GM19455 (cell line): ENCODE results near the gene GPR39.
"Not testable (repeated sequence)": the region's sequence is repeated elsewhere in the genome, so short reads cannot be mapped to it uniquely, and the experiment has no call there.

Experiments used
- ATAC-seq: cut with Tn5 transposase; IDR thresholded peaks from one replicate; pipeline ENCODE4 v1.9.1; 2021; ENCODE audit not compliant: unreplicated experiment

Gene GPR39

GRCh38 chr2:132489150-132489549, 72.5 kb downstream of the GPR39 start:
- ATAC-seq, result no peak

- no peak for ATAC-seq
Measured at GRCh38 chr2:132495881-132496280, 79.3 kb downstream of the GPR39 start.

GRCh38 chr2:132496555-132496954, 80.0 kb downstream of the GPR39 start:
- ATAC-seq, result no peak

GRCh38 chr2:132497591-132497990, 81.0 kb downstream of the GPR39 start:
- no peak for ATAC-seq

GRCh38 chr2:132503701-132504100, 87.1 kb downstream of the GPR39 start:
- no peak for ATAC-seq

GRCh38 chr2:132515010-132515409, 98.4 kb downstream of the GPR39 start:
- no peak for ATAC-seq

- ATAC-seq, result no peak
Measured at GRCh38 chr2:132517386-132517785, 100.8 kb downstream of the GPR39 start.

GRCh38 chr2:132518302-132518701, 101.7 kb downstream of the GPR39 start:
- ATAC-seq, result no peak

- ATAC-seq, result no peak
Measured at GRCh38 chr2:132519566-132519965, 103.0 kb downstream of the GPR39 start.

- ATAC-seq, result no peak
Measured at GRCh38 chr2:132521341-132521740, 104.7 kb downstream of the GPR39 start.

- ATAC-seq, result no peak
Measured at GRCh38 chr2:132522901-132523300, 106.3 kb downstream of the GPR39 start.

GRCh38 chr2:132537061-132537460, 120.5 kb downstream of the GPR39 start:
- not testable (repeated sequence) for ATAC-seq

GRCh38 chr2:132538331-132538855, 121.8 kb downstream of the GPR39 start:
- ATAC-seq, result no peak

- ATAC-seq, result no peak
Measured at GRCh38 chr2:132540166-132540565, 123.6 kb downstream of the GPR39 start.

GRCh38 chr2:132542953-132543569, 126.5 kb downstream of the GPR39 start:
- no peak for ATAC-seq

GRCh38 chr2:132544006-132544630, 127.5 kb downstream of the GPR39 start:
- ATAC-seq, result no peak

GRCh38 chr2:132547090-132547687, 130.6 kb downstream of the GPR39 start:
- no peak for ATAC-seq

- no peak for ATAC-seq
Measured at GRCh38 chr2:132549935-132550670, 133.5 kb downstream of the GPR39 start.

GRCh38 chr2:132550946-132551345, 134.3 kb downstream of the GPR39 start:
- ATAC-seq, result no peak

GRCh38 chr2:132557694-132558093, 141.1 kb downstream of the GPR39 start:
- no peak for ATAC-seq

GRCh38 chr2:132559326-132559725, 142.7 kb downstream of the GPR39 start:
- ATAC-seq, result no peak

GRCh38 chr2:132559921-132560320, 143.3 kb downstream of the GPR39 start:
- no peak for ATAC-seq
